HepG2 (cell line): ENCODE data around the gene TSN. TPM values are rescaled to one million over a fixed set of nuclear protein-coding genes. Genes with fewer than 3 reads are reported as not detected.

Source experiments
- ATAC-seq: fragments of 200-7000 bp; cut with Tn5 transposase; 3 replicates; pipeline ENCODE4 v1.9.1; 2020; ENCODE audit warnings: mild to moderate bottlenecking, moderate library complexity
- BruUV-seq: library from RNA; stranded (reverse); fragments of 400-500 nt; replicated peaks from 2 replicates; lab custom pipeline; 2021; lab: Mats Ljungman, UMichigan
- CTCF ChIA-PET: fragments of 300-600 bp; formaldehyde crosslinking; extraction: SDS; loops from one replicate; lab custom pipeline; 2021; ENCODE audit warnings: low total read pairs, inconsistent platforms, low intra/inter-chr PET ratio; lab: Yijun Ruan, JAX
- POLR2A ChIA-PET: fragments of 350-600 bp; sonication (Branson Sonifier 250); formaldehyde crosslinking; loops from one replicate; lab custom pipeline; 2020; ENCODE audit warnings: antibody characterized with exemption, inconsistent platforms; lab: Yijun Ruan, JAX
- DNase-seq: peaks from one replicate; pipeline ENCODE4 v3.0.0-alpha.2; 2015; ENCODE audit warnings: low spot score
- FAIRE-seq: peaks from 3 replicates; lab custom pipeline; 2011; peaks lifted over from hg19 to GRCh38; lab: Jason Lieb, UNC
- H2AFZ ChIP-seq: one replicate; pipeline ENCODE4 v1.6.1; 2011; ENCODE audit warnings: low read length, inconsistent platforms
- H3K27ac ChIP-seq: fragments of 300-600 bp; 3 replicates; pipeline ENCODE4 v1.8.0; 2011; ENCODE audit warnings: mixed run types, mild to moderate bottlenecking, mixed read lengths, low read length, inconsistent platforms; ENCODE audit not compliant: insufficient read depth; ENCODE audit errors: extremely low read length
- H3K27me3 ChIP-seq, 2 experiments: fragments of 200-600 bp in 1 of 2; 2 replicates in 1 of 2; 3 replicates in 1 of 2; pipeline versions ENCODE4 v1.6.0 to v1.8.0; 2011; ENCODE audit warnings: low read length in 2 of 2, mild to moderate bottlenecking in 2 of 2, moderate library complexity in 2 of 2, inconsistent platforms in 1 of 2; ENCODE audit not compliant: insufficient read depth in 2 of 2, control insufficient read depth in 1 of 2
- H3K36me3 ChIP-seq, 2 experiments: fragments of 200-600 bp in 1 of 2; replicated peaks in 1 of 2; 2 replicates in 1 of 2; 3 replicates in 1 of 2; pipeline versions ENCODE4 v1.5.1 to v1.8.0; 2011; ENCODE audit warnings: low read length in 2 of 2, inconsistent platforms in 1 of 2; ENCODE audit not compliant: insufficient read depth in 2 of 2, control insufficient read depth in 1 of 2
- H3K4me1 ChIP-seq: 2 replicates; pipeline ENCODE4 v1.5.1; 2012; ENCODE audit warnings: low read length, inconsistent platforms; ENCODE audit not compliant: insufficient read depth
- H3K4me2 ChIP-seq: 2 replicates; pipeline ENCODE4 v1.6.0; 2011; ENCODE audit warnings: low read depth, low read length, inconsistent platforms
- H3K4me3 ChIP-seq, 3 experiments: fragments of 200-600 bp in 1 of 3; sonication (generic), shearing (Covaris generic) in 1 of 3; replicated peaks in 1 of 3; 2 replicates each; pipeline ENCODE4 v1.5.1; 2011 to 2016; ENCODE audit warnings: low read length in 3 of 3, inconsistent platforms in 2 of 3, low read depth in 2 of 3, mild to moderate bottlenecking in 2 of 3, control low read depth in 1 of 3, mixed read lengths in 1 of 3; ENCODE audit not compliant: insufficient read depth in 1 of 3
- H3K79me2 ChIP-seq: one replicate; pipeline ENCODE4 v1.6.1; 2011; ENCODE audit warnings: low read length, inconsistent platforms; ENCODE audit not compliant: insufficient read depth
- H3K9ac ChIP-seq: 2 replicates; pipeline ENCODE4 v1.6.0; 2011; ENCODE audit warnings: mild to moderate bottlenecking, low read depth, low read length, inconsistent platforms; ENCODE audit not compliant: insufficient read depth
- H3K9me3 ChIP-seq: 2 replicates; pipeline ENCODE4 v1.5.1; 2012; ENCODE audit warnings: mild to moderate bottlenecking, low read length
- H4K20me1 ChIP-seq: 2 replicates; pipeline ENCODE4 v1.6.0; 2011; ENCODE audit warnings: inconsistent platforms, mild to moderate bottlenecking, low read length, moderate library complexity; ENCODE audit not compliant: insufficient read depth
- FOSL2 ChIP-seq: sonication (generic); formaldehyde crosslinking; IDR thresholded peaks from 2 replicates; pipeline ENCODE4 v1.4.0; 2020; ENCODE audit warnings: missing genetic modification reagents
- KDM2A ChIP-seq: sonication (generic); formaldehyde crosslinking; IDR thresholded peaks from 2 replicates; pipeline ENCODE4 v1.4.0; 2020; ENCODE audit warnings: low read depth, missing genetic modification reagents, borderline replicate concordance
- LCORL ChIP-seq, 2 experiments: fragments of 450-650 bp in 1 of 2; sonication (generic) in 1 of 2; formaldehyde crosslinking in 1 of 2; IDR thresholded peaks; 2 replicates each; pipeline versions ENCODE4 v1.5.0 to v1.6.1; 2017 to 2020; ENCODE audit warnings: antibody characterized with exemption in 1 of 2, missing genetic modification reagents in 1 of 2
- NFYC ChIP-seq: IDR thresholded peaks from 2 replicates; pipeline ENCODE4 v1.6.1; 2016; ENCODE audit warnings: missing genetic modification reagents, missing compliant biosample characterization
- POGZ ChIP-seq: sonication (generic); formaldehyde crosslinking; IDR thresholded peaks from 2 replicates; pipeline ENCODE4 v1.4.0; 2020; ENCODE audit warnings: mild to moderate bottlenecking, missing genetic modification reagents
- RAD21 ChIP-seq: fragments of 450-650 bp; formaldehyde crosslinking; IDR thresholded peaks from 2 replicates; pipeline ENCODE4 v1.5.0; 2020; ENCODE audit warnings: mild to moderate bottlenecking
- RNF2 ChIP-seq: fragments of 450-650 bp; conservative IDR thresholded peaks from 2 replicates; pipeline ENCODE4 v1.6.1; 2016; ENCODE audit warnings: low read depth
- SALL1 ChIP-seq: sonication (generic); formaldehyde crosslinking; IDR thresholded peaks from 2 replicates; pipeline ENCODE4 v1.8.0; 2022; ENCODE audit warnings: mild to moderate bottlenecking, missing genetic modification reagents
- SMC3 ChIP-seq: IDR thresholded peaks from 2 replicates; pipeline ENCODE4 v1.6.1; 2011; ENCODE audit warnings: low read length, improper control_type of control experiment
- STAG1 ChIP-seq: sonication (generic); formaldehyde crosslinking; IDR thresholded peaks from 2 replicates; pipeline ENCODE4 v1.4.0; 2020; ENCODE audit warnings: missing genetic modification reagents
- TBP ChIP-seq: sonication (generic); formaldehyde crosslinking; IDR thresholded peaks from 2 replicates; pipeline ENCODE4 v1.5.0; 2020; ENCODE audit warnings: missing genetic modification reagents
- TCF7L2 ChIP-seq: IDR thresholded peaks from 2 replicates; pipeline ENCODE4 v1.6.1; 2011; ENCODE audit warnings: mild to moderate bottlenecking, low read depth, low read length, moderate library complexity
- XRCC5 ChIP-seq: fragments of 200-400 bp; formaldehyde crosslinking; optimal IDR thresholded peaks from 2 replicates; pipeline ENCODE3; 2017; ENCODE audit warnings: mild to moderate bottlenecking, low read length
- ZNF430 ChIP-seq: sonication (generic); formaldehyde crosslinking; IDR thresholded peaks from 2 replicates; pipeline ENCODE4 v1.9.0; 2021; ENCODE audit warnings: mild to moderate bottlenecking, missing genetic modification reagents
- ZNF644 ChIP-seq: IDR thresholded peaks from 2 replicates; pipeline ENCODE4 v1.6.1; 2016; ENCODE audit warnings: low read depth
- ZNF777 ChIP-seq: sonication (generic); formaldehyde crosslinking; IDR thresholded peaks from 2 replicates; pipeline ENCODE4 v1.4.0; 2020; ENCODE audit warnings: missing genetic modification reagents
- WGBS: methylation state at CpG from one replicate; pipeline ENCODE4 v1.1.6; 2017; ENCODE audit warnings: low lambda C conversion rate; 5-methylcytosine and 5-hydroxymethylcytosine counted together
- in situ Hi-C: cut with HindIII; loops from 2 replicates; pipeline ENCODE4 v1.10.0; 2017; ENCODE audit warnings: low pct_unique_long_range_greater_than_20kb; ENCODE audit not compliant: extremely low pct_ligation_motif_present
- intact Hi-C: fragments of 100-400 bp; cut with micrococcal nuclease; formaldehyde crosslinking; loops from one replicate; pipeline ENCODE4 v1.10.0; 2022; ENCODE audit not compliant: unreplicated experiment
- polyA plus RNA-seq, 8 experiments: library from polyadenylated mRNA; depleted of rRNA in 3 of 8; stranded (reverse) in 7 of 8; unstranded in 1 of 8; fragments of >200 nt; fragmentation: Illumina TruSeq in 4 of 8; extraction: Trizol in 4 of 8; gene quantifications; 2 replicates each; pipeline versions ENCODE4 v1.2.1 to v1.2.3, GENCODE V29; 2011 to 2016; ENCODE audit warnings: low read depth in 4 of 8, missing spikeins in 1 of 8, mixed read lengths in 1 of 8; ENCODE audit not compliant: insufficient read depth in 1 of 8
- total RNA-seq, 5 experiments: library from RNA; depleted of rRNA; stranded (reverse); fragments of >200 nt; fragmentation: Illumina TruSeq; extraction: Trizol; gene quantifications; 2 replicates each; pipeline ENCODE4 v1.2.3, GENCODE V29; 2016; ENCODE audit warnings: low read depth in 1 of 5
- TF ChIP-seq, protein P1 (sequence below), 2 experiments: sonication (generic) in 1 of 2; formaldehyde crosslinking in 1 of 2; IDR thresholded peaks; 2 replicates each; pipeline versions ENCODE4 v1.4.0 to v1.6.1; 2018 to 2020; ENCODE audit warnings: missing genetic modification reagents in 2 of 2, borderline replicate concordance in 1 of 2, low read depth in 1 of 2, mild to moderate bottlenecking in 1 of 2, missing biosample characterization in 1 of 2
- TF ChIP-seq, protein P2 (sequence below): sonication (generic); formaldehyde crosslinking; IDR thresholded peaks from 2 replicates; pipeline ENCODE4 v1.5.0; 2020; ENCODE audit warnings: mild to moderate bottlenecking, missing genetic modification reagents, moderate library complexity
- TF ChIP-seq, protein P3 (sequence below): sonication (generic); formaldehyde crosslinking; IDR thresholded peaks from 2 replicates; pipeline ENCODE4 v1.4.0; 2020; ENCODE audit warnings: missing genetic modification reagents; ENCODE audit errors: not compliant biosample characterization

The TSN gene
- total and polyA plus RNA-seq, 2 of the 13 experiments (the other 11 are each of a cell fraction or from before 2014, with no cell fraction given): 56.4 to 115 TPM

DNA sequence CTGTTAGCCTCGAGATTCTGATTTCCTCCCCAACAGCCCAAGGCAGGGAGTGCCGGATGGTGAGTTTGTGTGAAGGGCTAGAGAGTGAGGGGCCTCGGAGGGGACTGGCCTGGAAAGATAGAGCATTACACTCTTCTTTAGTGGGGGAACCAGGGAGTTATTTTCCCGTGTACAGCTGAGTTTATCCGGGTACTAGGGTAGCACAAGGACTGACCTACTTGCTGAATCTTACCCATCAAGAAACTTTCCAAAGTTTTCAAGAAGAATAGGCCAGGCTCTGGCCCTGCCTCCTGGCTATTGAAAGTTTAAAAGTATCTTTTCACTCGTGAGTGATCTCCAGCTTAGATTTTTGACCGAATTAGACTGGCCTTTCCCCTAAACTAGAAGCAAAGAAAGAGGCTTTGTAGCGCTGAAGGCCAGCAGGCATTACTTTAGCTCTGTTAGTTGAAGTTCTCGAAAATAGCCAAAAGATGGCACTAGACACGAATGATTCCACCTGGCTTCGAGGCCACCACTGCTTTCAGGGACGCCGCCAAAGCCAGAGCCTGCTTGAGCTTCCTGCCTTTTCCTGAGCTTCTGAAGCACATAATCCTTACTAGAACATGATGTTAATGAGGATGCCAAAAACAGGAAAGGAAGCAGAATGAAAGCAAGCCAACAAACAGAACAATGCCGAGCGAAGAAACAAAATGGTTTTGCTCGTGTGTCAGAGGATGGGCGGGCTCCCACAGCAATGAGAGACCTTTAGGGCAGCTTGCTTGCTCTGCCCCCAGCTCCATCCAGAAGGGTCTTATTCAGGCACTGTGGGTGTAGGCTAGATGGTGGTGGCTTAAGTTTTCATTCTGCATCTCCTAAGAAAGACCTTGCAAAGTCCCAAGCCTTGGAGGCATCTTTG, 55.8 kb downstream of the TSN start:
- no peak overlapping the region for H3K4me3 ChIP-seq
- peak; percentile 97 for ATAC-seq
- no TSS peak for BruUV-seq
- no peak overlapping the region for H3K9ac ChIP-seq
- H3K27me3 ChIP-seq: no peaks in the 10 kb centered on the region
- no peaks in the 10 kb centered on the region for H3K79me2 ChIP-seq
- H3K27ac ChIP-seq: no peak overlapping the region
- H2AFZ ChIP-seq: no peak overlapping the region
- H3K36me3 ChIP-seq: no peaks in the 10 kb centered on the region
- FAIRE-seq: peak; percentile 94
- H4K20me1 ChIP-seq: no peaks in the 10 kb centered on the region
- no peak for TF ChIP-seq POGZ (CRISPR knock-in tag)
- TF ChIP-seq, protein P1, sequence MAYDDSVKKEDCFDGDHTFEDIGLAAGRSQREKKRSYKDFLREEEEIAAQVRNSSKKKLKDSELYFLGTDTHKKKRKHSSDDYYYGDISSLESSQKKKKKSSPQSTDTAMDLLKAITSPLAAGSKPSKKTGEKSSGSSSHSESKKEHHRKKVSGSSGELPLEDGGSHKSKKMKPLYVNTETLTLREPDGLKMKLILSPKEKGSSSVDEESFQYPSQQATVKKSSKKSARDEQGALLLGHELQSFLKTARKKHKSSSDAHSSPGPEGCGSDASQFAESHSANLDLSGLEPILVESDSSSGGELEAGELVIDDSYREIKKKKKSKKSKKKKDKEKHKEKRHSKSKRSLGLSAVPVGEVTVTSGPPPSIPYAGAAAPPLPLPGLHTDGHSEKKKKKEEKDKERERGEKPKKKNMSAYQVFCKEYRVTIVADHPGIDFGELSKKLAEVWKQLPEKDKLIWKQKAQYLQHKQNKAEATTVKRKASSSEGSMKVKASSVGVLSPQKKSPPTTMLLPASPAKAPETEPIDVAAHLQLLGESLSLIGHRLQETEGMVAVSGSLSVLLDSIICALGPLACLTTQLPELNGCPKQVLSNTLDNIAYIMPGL (CRISPR knock-in tag; IDR thresholded peaks at IDR 0.05; ENCODE audit: borderline replicate concordance in 1 of 2, low read depth in 1 of 2): 0 out of 4 replicates have a peak, but pooled peaks of 1 of the 2 experiments have one; percentile 19
- no peak for TF ChIP-seq LCORL (IDR thresholded peaks at IDR 0.05)
- 0 out of 2 replicates have a peak, but pooled peaks have one; percentile 23 for TF ChIP-seq LCORL (CRISPR knock-in tag; IDR thresholded peaks at IDR 0.05)
- 0 out of 2 replicates have a peak, but pooled peaks have one; percentile 24 for TF ChIP-seq RNF2
- peak; percentile 43 for TF ChIP-seq XRCC5
- peak; percentile 39; the same call in 1 of the 2 replicates for TF ChIP-seq KDM2A
- TF ChIP-seq SMC3: peak; percentile 83
- no peak for TF ChIP-seq ZNF777
- peak; percentile 23; the same call in 1 of the 2 replicates for TF ChIP-seq SALL1 (CRISPR knock-in tag)
- TF ChIP-seq NFYC (CRISPR knock-in tag): no peak
- peak; percentile 78 for TF ChIP-seq STAG1 (CRISPR knock-in tag)
- TF ChIP-seq, protein P2, sequence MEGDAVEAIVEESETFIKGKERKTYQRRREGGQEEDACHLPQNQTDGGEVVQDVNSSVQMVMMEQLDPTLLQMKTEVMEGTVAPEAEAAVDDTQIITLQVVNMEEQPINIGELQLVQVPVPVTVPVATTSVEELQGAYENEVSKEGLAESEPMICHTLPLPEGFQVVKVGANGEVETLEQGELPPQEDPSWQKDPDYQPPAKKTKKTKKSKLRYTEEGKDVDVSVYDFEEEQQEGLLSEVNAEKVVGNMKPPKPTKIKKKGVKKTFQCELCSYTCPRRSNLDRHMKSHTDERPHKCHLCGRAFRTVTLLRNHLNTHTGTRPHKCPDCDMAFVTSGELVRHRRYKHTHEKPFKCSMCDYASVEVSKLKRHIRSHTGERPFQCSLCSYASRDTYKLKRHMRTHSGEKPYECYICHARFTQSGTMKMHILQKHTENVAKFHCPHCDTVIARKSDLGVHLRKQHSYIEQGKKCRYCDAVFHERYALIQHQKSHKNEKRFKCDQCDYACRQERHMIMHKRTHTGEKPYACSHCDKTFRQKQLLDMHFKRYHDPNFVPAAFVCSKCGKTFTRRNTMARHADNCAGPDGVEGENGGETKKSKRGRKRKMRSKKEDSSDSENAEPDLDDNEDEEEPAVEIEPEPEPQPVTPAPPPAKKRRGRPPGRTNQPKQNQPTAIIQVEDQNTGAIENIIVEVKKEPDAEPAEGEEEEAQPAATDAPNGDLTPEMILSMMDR (CRISPR knock-in tag): peak; percentile 89
- TF ChIP-seq TCF7L2: no peak
- 0 out of 2 replicates have a peak, but pooled peaks have one; percentile 21 for TF ChIP-seq ZNF644 (CRISPR knock-in tag)
- TF ChIP-seq, protein P3, sequence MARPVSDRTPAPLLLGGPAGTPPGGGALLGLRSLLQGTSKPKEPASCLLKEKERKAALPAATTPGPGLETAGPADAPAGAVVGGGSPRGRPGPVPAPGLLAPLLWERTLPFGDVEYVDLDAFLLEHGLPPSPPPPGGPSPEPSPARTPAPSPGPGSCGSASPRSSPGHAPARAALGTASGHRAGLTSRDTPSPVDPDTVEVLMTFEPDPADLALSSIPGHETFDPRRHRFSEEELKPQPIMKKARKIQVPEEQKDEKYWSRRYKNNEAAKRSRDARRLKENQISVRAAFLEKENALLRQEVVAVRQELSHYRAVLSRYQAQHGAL (CRISPR knock-in tag): no peak
- no peak for TF ChIP-seq TBP (CRISPR knock-in tag)
- TF ChIP-seq FOSL2 (CRISPR knock-in tag): peak; percentile 21; the same call in 1 of the 2 replicates
- TF ChIP-seq ZNF430 (CRISPR knock-in tag): no peak
- TF ChIP-seq RAD21: peak; percentile 74
- intact Hi-C loops (loop anchor here (1.0 to 2.0 kb wide), 3 partner anchors 164 to 640 kb away; no protein-coding TSS in a partner anchor), in situ Hi-C loops (no loop called here)
- ChIA-PET POLR2A (no interaction called here), CTCF (interaction anchor here (0.9 kb wide), 1 partner anchor 640 kb away, joined by 4 read pairs; no protein-coding TSS in a partner anchor)
- H3K4me2 ChIP-seq: peak overlapping the region; percentile 14; the same call in 1 of the 2 replicates
- peak; percentile 69 for DNase-seq
- H3K9me3 ChIP-seq: no peaks in the 10 kb centered on the region
- 22% methylated on average over 17 of the region's 17 CpGs for WGBS
- peaks cover 14% of the 10 kb centered on the region for H3K4me1 ChIP-seq
